ENCODE results near the gene REG3A. TPM values are rescaled to one million over a fixed set of nuclear protein-coding genes. Genes with fewer than 3 reads are reported as not detected.

The REG3A gene
- total RNA-seq (not detected), polyA plus RNA-seq (not detected), total RNA-seq (not detected)

GRCh38 chr2:79159653-79160052, at the start of gene REG3A:
TSS of gene REG3A (minus strand) at chr2:79159753. CDS start at chr2:79159405, 348 bp downstream.
- H3K9me3 ChIP-seq (ENCODE audit: control insufficient read depth in 2 of 3, low read length in 3 of 3) = peaks cover 0 to 6% (median 0%) of the 10 kb centered on the region in 3 experiments
- Mint-ChIP-seq H3K4me3 (no peak within 1 kb of the TSS), H3K27ac (peak within 1 kb of the TSS in 1 of 9 donors; percentile 12), H3K36me3 (no peaks in the 10 kb centered on the region), H3K27me3 (no peaks in the 10 kb centered on the region), H3K4me1 (no peaks in the 10 kb centered on the region), H3K9me3 (peaks cover 4 to 20% (median 5%) of the 10 kb centered on the region in 11 donors)
- no peak within 1 kb of the TSS for H3K4me3 ChIP-seq (ENCODE audit: low read length)
- no peaks in the 10 kb centered on the region for H3K36me3 ChIP-seq (ENCODE audit: control insufficient read depth in 2 of 3, insufficient read depth in 3 of 3, low read length in 3 of 3)
- no peaks in the 10 kb centered on the region for H3K27me3 ChIP-seq (ENCODE audit: control insufficient read depth in 2 of 2, insufficient read depth in 2 of 2, low read length in 2 of 2)
- DNase-seq (no peak), ATAC-seq (no peak)
- no peaks in the 10 kb centered on the region for H3K4me1 ChIP-seq (ENCODE audit: control insufficient read depth in 2 of 2, insufficient read depth in 2 of 2, low read length in 2 of 2)
- intact Hi-C loops (cut with micrococcal nuclease) = no loop called here
- ChIA-PET POLR2A (no interaction called here), CTCF (no interaction called here)
- H3K27ac ChIP-seq (ENCODE audit: low read depth, low read length) = no peak within 1 kb of the TSS

GRCh38 chr2:79200762-79201161, 41.2 kb upstream of the REG3A start:
- H3K27me3 Mint-ChIP-seq = no peaks in the 10 kb centered on the region
- H3K9me3 ChIP-seq (ENCODE audit: control insufficient read depth in 2 of 3, low read length in 3 of 3) = no peaks in the 10 kb centered on the region
- no peaks in the 10 kb centered on the region for H3K36me3 Mint-ChIP-seq
- no peak overlapping the region for H3K27ac Mint-ChIP-seq
- no peaks in the 10 kb centered on the region for H3K36me3 ChIP-seq (ENCODE audit: control insufficient read depth in 2 of 3, insufficient read depth in 3 of 3, low read length in 3 of 3)
- no peak overlapping the region for H3K4me3 Mint-ChIP-seq
- H3K27me3 ChIP-seq (ENCODE audit: control insufficient read depth in 2 of 2, insufficient read depth in 2 of 2, low read length in 2 of 2) = no peaks in the 10 kb centered on the region
- ChIA-PET POLR2A (no interaction called here), CTCF (no interaction called here)
- H3K4me1 ChIP-seq (ENCODE audit: control insufficient read depth in 2 of 2, insufficient read depth in 2 of 2, low read length in 2 of 2) = no peaks in the 10 kb centered on the region
- H3K4me1 Mint-ChIP-seq = peaks cover 0 to 1% (median 0%) of the 10 kb centered on the region in 7 donors
- no peak for DNase-seq
- no peak overlapping the region for H3K27ac ChIP-seq (ENCODE audit: low read depth, low read length)
- ATAC-seq = no peak
- H3K4me3 ChIP-seq (ENCODE audit: low read length) = no peak overlapping the region
- intact Hi-C loops (cut with micrococcal nuclease) = no loop called here
- H3K9me3 Mint-ChIP-seq = peaks cover 2 to 12% (median 6%) of the 10 kb centered on the region in 11 donors

GRCh38 chr2:79191816-79192215, 32.3 kb upstream of the REG3A start:
- intact Hi-C loops (cut with micrococcal nuclease) = no loop called here
- H3K27ac Mint-ChIP-seq = no peak overlapping the region
- ATAC-seq = no peak

GRCh38 chr2:79191081-79191480, 31.5 kb upstream of the REG3A start:
- intact Hi-C loops (cut with micrococcal nuclease) = no loop called here
- ATAC-seq (no peak), DNase-seq (no peak)
- no peak overlapping the region for H3K27ac ChIP-seq (ENCODE audit: low read depth, low read length)
- ChIA-PET POLR2A (no interaction called here), CTCF (no interaction called here)
- H3K36me3 Mint-ChIP-seq = peaks cover 0 to 6% (median 0%) of the 10 kb centered on the region in 5 donors
- H3K4me1 ChIP-seq (ENCODE audit: control insufficient read depth in 2 of 2, insufficient read depth in 2 of 2, low read length in 2 of 2) = no peaks in the 10 kb centered on the region
- H3K4me1 Mint-ChIP-seq = no peaks in the 10 kb centered on the region
- H3K27ac Mint-ChIP-seq = no peak overlapping the region
- no peaks in the 10 kb centered on the region for H3K36me3 ChIP-seq (ENCODE audit: control insufficient read depth in 2 of 3, insufficient read depth in 3 of 3, low read length in 3 of 3)
- no peaks in the 10 kb centered on the region for H3K27me3 ChIP-seq (ENCODE audit: control insufficient read depth in 2 of 2, insufficient read depth in 2 of 2, low read length in 2 of 2)
- no peak overlapping the region for H3K4me3 Mint-ChIP-seq
- H3K9me3 Mint-ChIP-seq = peaks cover 0 to 15% (median 4%) of the 10 kb centered on the region in 11 donors
- no peaks in the 10 kb centered on the region for H3K27me3 Mint-ChIP-seq
- H3K9me3 ChIP-seq (ENCODE audit: control insufficient read depth in 2 of 3, low read length in 3 of 3) = no peaks in the 10 kb centered on the region
- no peak overlapping the region for H3K4me3 ChIP-seq (ENCODE audit: low read length)

More at GRCh38 chr2:79191816-79192215, 32.3 kb upstream of the REG3A start:
- no peaks in the 10 kb centered on the region for H3K9me3 ChIP-seq (ENCODE audit: control insufficient read depth in 2 of 3, low read length in 3 of 3)
- peaks cover 0 to 6% (median 0%) of the 10 kb centered on the region in 5 donors for H3K36me3 Mint-ChIP-seq
- CTCF ChIA-PET = interaction anchor here (0.6 kb wide), 1 partner anchor 76 kb away, joined by 3 read pairs; no protein-coding TSS in a partner anchor
- no peaks in the 10 kb centered on the region for H3K27me3 ChIP-seq (ENCODE audit: control insufficient read depth in 2 of 2, insufficient read depth in 2 of 2, low read length in 2 of 2)
- DNase-seq = no peak
- no peak overlapping the region for H3K27ac ChIP-seq (ENCODE audit: low read depth, low read length)
- no peak overlapping the region for H3K4me3 ChIP-seq (ENCODE audit: low read length)
- peaks cover 0 to 15% (median 4%) of the 10 kb centered on the region in 11 donors for H3K9me3 Mint-ChIP-seq
- no peaks in the 10 kb centered on the region for H3K4me1 ChIP-seq (ENCODE audit: control insufficient read depth in 2 of 2, insufficient read depth in 2 of 2, low read length in 2 of 2)
- no peak overlapping the region for H3K4me3 Mint-ChIP-seq
- no peaks in the 10 kb centered on the region for H3K36me3 ChIP-seq (ENCODE audit: control insufficient read depth in 2 of 3, insufficient read depth in 3 of 3, low read length in 3 of 3)
- H3K4me1 Mint-ChIP-seq = no peaks in the 10 kb centered on the region
- no peaks in the 10 kb centered on the region for H3K27me3 Mint-ChIP-seq
- POLR2A ChIA-PET = no interaction called here

- H3K36me3 Mint-ChIP-seq = peaks cover 0 to 6% (median 0%) of the 10 kb centered on the region in 5 donors
- ATAC-seq (no peak), DNase-seq (no peak)
- no peaks in the 10 kb centered on the region for H3K4me1 ChIP-seq (ENCODE audit: control insufficient read depth in 2 of 2, insufficient read depth in 2 of 2, low read length in 2 of 2)
- no peaks in the 10 kb centered on the region for H3K36me3 ChIP-seq (ENCODE audit: control insufficient read depth in 2 of 3, insufficient read depth in 3 of 3, low read length in 3 of 3)
- H3K9me3 ChIP-seq (ENCODE audit: control insufficient read depth in 2 of 3, low read length in 3 of 3) = no peaks in the 10 kb centered on the region
- ChIA-PET CTCF (no interaction called here), POLR2A (no interaction called here)
- H3K27me3 Mint-ChIP-seq = no peaks in the 10 kb centered on the region
- H3K27ac ChIP-seq (ENCODE audit: low read depth, low read length) = no peak overlapping the region
- no peak overlapping the region for H3K27ac Mint-ChIP-seq
- peaks cover 0 to 15% (median 5%) of the 10 kb centered on the region in 11 donors for H3K9me3 Mint-ChIP-seq
- no peaks in the 10 kb centered on the region for H3K27me3 ChIP-seq (ENCODE audit: control insufficient read depth in 2 of 2, insufficient read depth in 2 of 2, low read length in 2 of 2)
- H3K4me3 Mint-ChIP-seq = no peak overlapping the region
- H3K4me1 Mint-ChIP-seq = no peaks in the 10 kb centered on the region
- no peak overlapping the region for H3K4me3 ChIP-seq (ENCODE audit: low read length)
- intact Hi-C loops (cut with micrococcal nuclease) = no loop called here
Observed at GRCh38 chr2:79189465-79189864, 29.9 kb upstream of the REG3A start.

- POLR2A ChIA-PET = no interaction called here
- H3K27ac Mint-ChIP-seq = no peak overlapping the region
Observed at GRCh38 chr2:79181617-79182016, 22.1 kb upstream of the REG3A start.

GRCh38 chr2:79180092-79180491, 20.5 kb upstream of the REG3A start:
- H3K36me3 ChIP-seq (ENCODE audit: control insufficient read depth in 2 of 3, insufficient read depth in 3 of 3, low read length in 3 of 3) = no peaks in the 10 kb centered on the region
- no peaks in the 10 kb centered on the region for H3K4me1 ChIP-seq (ENCODE audit: control insufficient read depth in 2 of 2, insufficient read depth in 2 of 2, low read length in 2 of 2)
- Mint-ChIP-seq H3K36me3 (no peaks in the 10 kb centered on the region), H3K27ac (no peak overlapping the region), H3K4me3 (no peak overlapping the region), H3K4me1 (no peaks in the 10 kb centered on the region), H3K27me3 (no peaks in the 10 kb centered on the region), H3K9me3 (peaks cover 4 to 48% (median 16%) of the 10 kb centered on the region in 11 donors)
- no peak overlapping the region for H3K4me3 ChIP-seq (ENCODE audit: low read length)
- no peaks in the 10 kb centered on the region for H3K9me3 ChIP-seq (ENCODE audit: control insufficient read depth in 2 of 3, low read length in 3 of 3)
- ChIA-PET CTCF (no interaction called here), POLR2A (no interaction called here)
- ATAC-seq = no peak
- H3K27me3 ChIP-seq (ENCODE audit: control insufficient read depth in 2 of 2, insufficient read depth in 2 of 2, low read length in 2 of 2) = no peaks in the 10 kb centered on the region
- intact Hi-C loops (cut with micrococcal nuclease) = no loop called here
- H3K27ac ChIP-seq (ENCODE audit: low read depth, low read length) = no peak overlapping the region
- DNase-seq = no peak

More at GRCh38 chr2:79181617-79182016, 22.1 kb upstream of the REG3A start:
- H3K4me3 ChIP-seq (ENCODE audit: low read length) = no peak overlapping the region
- Mint-ChIP-seq H3K9me3 (peaks cover 3 to 48% (median 16%) of the 10 kb centered on the region in 11 donors), H3K4me1 (no peaks in the 10 kb centered on the region), H3K27me3 (no peaks in the 10 kb centered on the region), H3K36me3 (no peaks in the 10 kb centered on the region), H3K4me3 (no peak overlapping the region)
- CTCF ChIA-PET = no interaction called here
- DNase-seq = no peak
- H3K9me3 ChIP-seq (ENCODE audit: control insufficient read depth in 2 of 3, low read length in 3 of 3) = no peaks in the 10 kb centered on the region
- H3K27me3 ChIP-seq (ENCODE audit: control insufficient read depth in 2 of 2, insufficient read depth in 2 of 2, low read length in 2 of 2) = no peaks in the 10 kb centered on the region
- H3K36me3 ChIP-seq (ENCODE audit: control insufficient read depth in 2 of 3, insufficient read depth in 3 of 3, low read length in 3 of 3) = no peaks in the 10 kb centered on the region
- intact Hi-C loops (cut with micrococcal nuclease) = no loop called here
- no peaks in the 10 kb centered on the region for H3K4me1 ChIP-seq (ENCODE audit: control insufficient read depth in 2 of 2, insufficient read depth in 2 of 2, low read length in 2 of 2)
- no peak overlapping the region for H3K27ac ChIP-seq (ENCODE audit: low read depth, low read length)
- ATAC-seq = no peak

Data from naive thymus-derived CD4-positive, alpha-beta T cell (primary cell).